ENCODE results near the gene ST6GALNAC3.

- TF ChIP-seq POLR2A (IDR thresholded peaks at IDR 0.05) = no peak
- TF ChIP-seq CTCF (IDR thresholded peaks at IDR 0.05) = no peak
These were observed 336.0 kb downstream of the ST6GALNAC3 start for GRCh38 chr1:76410499-76410898.

Measured in testis (tissue), 2 donors.